ENCODE measurements around the gene EPHB2.

The EPHB2 gene

DNA sequence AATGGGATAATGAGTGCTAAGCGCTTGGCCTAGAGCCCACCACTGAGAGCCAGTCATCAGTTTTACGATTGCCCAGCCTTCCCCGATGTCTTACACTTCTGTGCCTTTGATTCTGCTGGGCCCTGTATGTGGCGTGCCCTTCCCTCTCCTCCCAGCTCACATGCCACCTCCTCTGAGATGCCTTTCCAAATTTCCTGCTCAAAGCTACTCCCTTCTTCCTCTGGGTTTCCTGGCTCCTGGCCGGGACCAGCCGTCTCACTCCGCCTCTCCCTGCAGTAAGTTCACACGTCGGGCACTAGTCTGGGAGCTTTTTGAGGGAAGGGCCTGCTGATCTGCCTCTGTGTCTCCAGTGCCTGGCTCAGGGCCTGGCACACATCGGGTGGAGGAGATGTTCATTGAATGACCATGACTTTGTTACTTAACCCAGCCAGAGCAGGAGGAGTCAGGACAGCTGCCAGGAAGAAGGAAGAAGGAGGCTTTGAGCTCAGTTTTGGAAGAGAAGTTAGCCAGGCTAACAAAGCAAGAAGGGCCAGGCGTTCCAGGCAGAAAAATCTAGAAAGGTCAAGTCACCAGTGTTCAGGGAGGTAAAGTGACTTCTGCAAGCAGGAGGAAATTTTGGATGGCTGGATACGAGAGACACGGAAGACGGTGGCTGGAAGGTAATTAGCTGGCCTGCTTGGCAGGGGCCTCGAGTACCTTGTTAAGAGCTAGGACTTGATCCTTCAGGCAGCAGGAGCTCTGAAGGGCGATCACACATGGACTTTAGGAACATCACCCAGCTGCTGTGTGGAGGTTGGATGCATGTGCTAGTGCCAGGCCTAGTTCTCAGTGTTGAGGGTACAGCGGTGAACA lies 63.6 kb downstream of the EPHB2 start:
- no peak for TF ChIP-seq JUND (IDR thresholded peaks at IDR 0.05; ENCODE audit: low read depth)
- in situ Hi-C loops (cut with HindIII; ENCODE audit: low pct_unique_long_range_greater_than_20kb, low sequenced_read_pairs), result no loop called here
- no peak for DNase-seq (ENCODE audit: low read depth in 1 of 2, low spot score in 1 of 2)

DNA sequence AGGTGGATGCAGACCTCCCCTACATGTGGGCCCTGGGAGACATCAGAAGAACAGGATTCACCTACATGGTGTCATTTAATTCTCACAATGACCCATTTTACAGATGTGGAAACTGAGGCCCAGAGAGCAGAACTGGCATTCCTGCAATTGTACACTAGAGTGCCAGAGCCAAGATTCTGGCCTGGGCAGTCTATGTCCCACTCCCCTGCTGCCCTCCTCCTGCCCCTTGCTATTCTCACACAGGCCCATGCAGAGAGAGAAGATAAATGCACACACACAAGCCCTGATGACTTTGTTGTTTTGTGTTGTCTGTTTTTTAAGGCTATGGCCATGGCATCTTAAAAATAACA lies 64.2 kb downstream of the EPHB2 start:
- DNase-seq (ENCODE audit: low read depth in 1 of 2, low spot score in 1 of 2), result no peak
- in situ Hi-C loops (cut with HindIII; ENCODE audit: low pct_unique_long_range_greater_than_20kb, low sequenced_read_pairs), result no loop called here
- no peak for TF ChIP-seq JUND (IDR thresholded peaks at IDR 0.05; ENCODE audit: low read depth)

DNA sequence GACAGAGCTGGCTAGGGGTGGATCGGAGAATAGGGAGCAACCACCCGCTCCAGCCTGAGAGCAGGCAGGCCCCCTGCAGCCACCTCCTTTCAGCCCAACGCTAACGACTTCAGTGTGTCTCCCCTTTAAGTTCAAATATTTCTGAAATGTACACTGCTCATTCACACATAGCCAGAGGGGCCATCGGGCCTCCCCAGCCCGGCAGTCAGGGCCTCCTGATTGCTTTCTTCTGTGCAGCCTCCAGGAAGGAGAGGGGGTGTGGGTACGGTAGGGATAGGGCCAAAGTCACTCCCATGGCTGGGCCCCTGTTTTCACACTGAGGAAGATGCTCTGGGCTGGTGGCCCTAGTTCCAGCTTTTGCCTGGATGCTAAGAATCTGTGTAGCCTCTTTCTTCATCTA lies 64.8 kb downstream of the EPHB2 start:
- in situ Hi-C loops (cut with HindIII; ENCODE audit: low pct_unique_long_range_greater_than_20kb, low sequenced_read_pairs), result no loop called here
- TF ChIP-seq JUND (IDR thresholded peaks at IDR 0.05; ENCODE audit: low read depth), result no peak

DNA sequence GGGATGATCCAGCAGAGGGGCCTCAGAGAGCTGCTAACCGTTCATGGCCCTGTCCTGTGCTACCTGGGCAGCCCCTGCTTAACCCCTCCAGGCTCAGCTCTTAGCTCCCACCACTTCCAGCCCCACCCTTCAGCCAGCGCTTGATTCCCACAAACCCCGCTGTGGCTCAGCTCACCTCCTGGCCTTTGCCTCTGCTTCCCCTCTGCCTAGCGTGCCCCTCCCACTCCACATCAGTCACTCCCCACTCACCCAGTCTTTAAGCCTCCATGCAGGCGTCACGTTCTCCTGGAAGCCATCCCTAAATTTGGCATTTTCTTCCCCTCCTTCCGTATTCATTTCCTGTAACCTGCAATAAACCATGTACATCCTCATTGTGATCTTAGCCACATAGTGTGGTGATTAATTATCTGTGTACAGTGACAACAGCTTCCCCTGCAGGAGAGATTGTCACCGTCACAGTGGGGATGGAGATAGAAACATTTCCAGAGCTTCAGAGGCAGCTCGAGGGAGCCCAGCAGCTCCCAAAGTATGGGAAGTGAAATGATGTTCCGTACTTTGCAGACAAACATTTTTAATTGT lies 65.5 kb downstream of the EPHB2 start:
- in situ Hi-C loops (cut with HindIII; ENCODE audit: low pct_unique_long_range_greater_than_20kb, low sequenced_read_pairs), result no loop called here
- DNase-seq (ENCODE audit: low read depth in 1 of 2, low spot score in 1 of 2), result no peak
- TF ChIP-seq JUND (IDR thresholded peaks at IDR 0.05; ENCODE audit: low read depth), result no peak

More for the DNA sequence above, 64.8 kb downstream of the EPHB2 start:
- DNase-seq (ENCODE audit: low read depth in 1 of 2, low spot score in 1 of 2), result no peak

DNA sequence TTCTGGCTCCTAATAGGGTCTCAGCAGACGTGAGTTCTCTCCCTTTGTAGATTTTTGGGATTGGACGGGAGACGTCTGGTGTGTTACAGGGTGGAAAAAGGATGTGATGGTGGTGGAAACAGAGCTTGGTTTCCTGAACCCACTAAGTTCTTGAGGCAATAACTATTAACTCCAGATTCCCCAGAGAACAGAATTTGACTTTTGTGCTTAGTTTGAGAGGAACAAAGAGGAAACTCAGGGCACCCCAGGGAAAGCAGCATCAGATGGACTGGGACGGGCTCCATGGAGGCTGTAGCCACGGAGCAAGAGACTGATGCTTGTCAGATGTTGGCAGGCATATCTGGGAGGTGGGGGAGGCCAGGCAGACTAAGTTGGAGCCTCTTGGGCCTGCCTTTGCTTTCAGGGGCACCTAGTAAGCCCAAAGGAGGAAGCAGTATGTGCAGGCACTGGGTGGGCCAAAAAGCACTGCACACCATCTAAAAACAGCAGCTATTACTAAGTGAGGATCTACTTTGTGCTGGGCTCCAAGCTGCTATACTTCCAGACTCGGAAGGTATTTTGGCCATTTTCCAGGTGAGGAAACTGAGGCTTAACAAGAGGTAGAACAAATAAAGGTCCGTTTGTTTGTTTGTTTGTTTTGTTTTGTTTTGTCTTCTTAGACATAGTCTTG lies 66.9 kb downstream of the EPHB2 start:
- no peak for DNase-seq (ENCODE audit: low read depth in 1 of 2, low spot score in 1 of 2)
- TF ChIP-seq JUND (IDR thresholded peaks at IDR 0.05; ENCODE audit: low read depth), result no peak
- in situ Hi-C loops (cut with HindIII; ENCODE audit: low pct_unique_long_range_greater_than_20kb, low sequenced_read_pairs), result no loop called here

DNA sequence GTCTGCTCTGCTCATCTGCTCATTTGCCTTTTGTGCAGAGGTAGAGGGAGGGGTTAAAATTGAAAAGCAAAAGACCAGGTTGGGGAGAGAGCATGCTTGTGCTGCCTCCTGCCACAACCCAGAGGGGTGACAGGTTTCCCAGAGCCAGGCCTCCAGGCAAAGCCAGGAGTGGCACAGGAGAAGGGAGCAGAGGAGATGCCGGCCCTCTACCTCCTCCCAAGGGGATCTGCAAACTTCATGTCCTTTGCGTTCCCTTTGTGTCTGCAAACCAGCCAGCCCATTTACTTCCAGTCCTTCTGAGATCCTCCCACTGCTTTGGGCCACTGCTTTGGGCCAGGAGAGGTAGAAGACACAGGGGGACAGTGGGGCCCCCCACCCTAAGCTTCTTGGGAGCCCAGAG lies 67.8 kb downstream of the EPHB2 start:
- in situ Hi-C loops (cut with HindIII; ENCODE audit: low pct_unique_long_range_greater_than_20kb, low sequenced_read_pairs), result no loop called here
- TF ChIP-seq JUND (IDR thresholded peaks at IDR 0.05; ENCODE audit: low read depth), result no peak
- no peak for DNase-seq (ENCODE audit: low read depth in 1 of 2, low spot score in 1 of 2)

DNA sequence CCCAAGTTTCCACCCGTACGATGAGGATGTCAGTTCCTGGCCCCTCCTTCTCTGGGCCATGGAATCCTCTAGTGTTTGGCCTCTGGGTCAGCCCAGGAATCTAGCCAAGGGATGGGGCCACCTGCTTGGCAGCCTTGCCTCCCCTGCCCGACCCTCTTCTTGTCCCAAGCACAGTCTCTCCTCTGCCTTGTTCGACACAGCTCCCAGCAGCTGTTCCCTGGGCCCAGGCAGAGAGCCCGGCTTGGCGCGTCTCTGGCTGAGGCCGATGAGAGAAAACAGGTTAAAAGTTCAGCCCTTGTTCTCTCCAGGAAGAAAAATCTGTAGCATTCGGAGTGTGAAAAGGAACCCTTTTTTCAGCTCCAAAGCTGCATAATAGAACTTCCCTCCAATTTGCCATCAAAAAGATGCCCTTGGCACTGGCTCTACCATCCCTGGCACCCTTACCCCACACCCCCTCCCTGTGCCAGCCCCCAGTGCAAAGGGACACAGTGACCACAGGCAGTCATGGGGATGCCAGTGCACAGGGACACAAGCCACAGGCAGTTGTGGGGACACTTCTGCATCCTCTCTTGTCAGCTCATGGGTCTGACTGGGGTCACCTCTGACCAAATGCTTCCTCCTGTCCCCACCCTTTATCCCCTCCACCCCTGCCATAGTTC lies 68.4 kb downstream of the EPHB2 start:
- in situ Hi-C loops (cut with HindIII; ENCODE audit: low pct_unique_long_range_greater_than_20kb, low sequenced_read_pairs), result no loop called here
- DNase-seq (ENCODE audit: low read depth in 1 of 2, low spot score in 1 of 2), result no peak
- no peak for TF ChIP-seq JUND (IDR thresholded peaks at IDR 0.05; ENCODE audit: low read depth)

DNA sequence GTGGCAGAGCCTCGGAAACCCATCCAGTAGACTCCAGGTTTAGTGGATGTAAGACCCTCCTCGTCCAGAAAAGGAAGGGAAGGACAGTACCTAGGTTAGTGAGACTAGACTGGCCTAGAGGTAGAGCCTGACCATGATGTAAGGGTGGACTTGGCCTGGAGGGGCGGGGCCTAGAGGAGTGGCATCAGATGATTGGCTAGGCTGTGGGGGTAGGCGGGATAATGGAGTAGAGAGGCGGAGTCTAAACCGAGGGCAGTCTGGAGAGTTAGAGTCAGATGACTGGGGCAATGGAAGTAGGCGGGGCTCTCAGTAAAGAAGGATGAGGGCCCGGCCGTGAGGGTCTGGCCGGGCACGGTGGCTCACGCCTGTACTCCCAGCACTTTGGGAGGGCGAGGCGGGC lies 70.1 kb downstream of the EPHB2 start:
- in situ Hi-C loops (cut with HindIII; ENCODE audit: low pct_unique_long_range_greater_than_20kb, low sequenced_read_pairs), result no loop called here

DNA sequence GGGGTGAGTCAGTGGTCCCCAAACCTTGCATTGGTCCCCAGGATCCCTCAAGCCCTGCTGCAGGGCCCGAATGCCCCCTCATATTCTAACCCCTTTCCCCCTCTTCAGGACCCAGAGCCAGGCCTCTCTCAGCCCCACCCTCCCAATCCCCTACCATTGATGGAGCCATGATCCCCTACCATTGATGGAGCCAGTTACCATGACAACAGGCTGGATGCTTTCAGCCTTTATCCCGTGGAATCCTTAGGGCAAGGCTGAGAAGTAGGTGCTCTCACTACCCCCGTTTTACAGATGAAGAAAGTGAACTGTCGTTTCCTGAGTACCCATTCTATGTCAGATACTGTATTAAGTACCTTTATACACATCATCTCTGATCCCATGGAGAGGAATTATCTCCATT lies 70.8 kb downstream of the EPHB2 start:
- in situ Hi-C loops (cut with HindIII; ENCODE audit: low pct_unique_long_range_greater_than_20kb, low sequenced_read_pairs), result no loop called here
- TF ChIP-seq JUND (IDR thresholded peaks at IDR 0.05; ENCODE audit: low read depth), result no peak
- no peak for DNase-seq (ENCODE audit: low read depth in 1 of 2, low spot score in 1 of 2)

More for the DNA sequence above, 70.1 kb downstream of the EPHB2 start:
- DNase-seq (ENCODE audit: low read depth in 1 of 2, low spot score in 1 of 2), result peak; percentile 38 to 85
- no peak for TF ChIP-seq JUND (IDR thresholded peaks at IDR 0.05; ENCODE audit: low read depth)

DNA sequence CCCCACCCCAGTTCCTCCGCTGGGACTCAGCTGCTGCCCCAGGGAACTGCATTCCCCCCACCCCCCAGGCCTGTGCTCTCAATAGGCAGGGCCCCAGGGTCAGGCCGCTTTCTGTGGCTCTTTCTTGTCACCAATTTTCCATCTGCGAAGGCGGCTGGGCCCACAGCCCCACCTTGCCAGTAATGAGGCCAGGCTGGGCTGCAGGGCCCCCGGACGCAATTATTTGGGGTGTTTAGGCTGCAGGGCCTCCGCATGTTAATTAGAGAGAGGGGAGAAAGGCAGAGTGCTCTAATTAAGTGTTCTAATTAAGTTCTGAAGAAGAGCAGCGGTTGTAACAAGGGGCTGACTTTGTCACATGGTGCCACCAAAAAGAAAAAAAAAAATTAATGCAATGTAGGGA lies 71.8 kb downstream of the EPHB2 start:
- in situ Hi-C loops (cut with HindIII; ENCODE audit: low pct_unique_long_range_greater_than_20kb, low sequenced_read_pairs), result no loop called here
- DNase-seq (ENCODE audit: low read depth in 1 of 2, low spot score in 1 of 2), result no peak
- no peak for TF ChIP-seq JUND (IDR thresholded peaks at IDR 0.05; ENCODE audit: low read depth)

DNA sequence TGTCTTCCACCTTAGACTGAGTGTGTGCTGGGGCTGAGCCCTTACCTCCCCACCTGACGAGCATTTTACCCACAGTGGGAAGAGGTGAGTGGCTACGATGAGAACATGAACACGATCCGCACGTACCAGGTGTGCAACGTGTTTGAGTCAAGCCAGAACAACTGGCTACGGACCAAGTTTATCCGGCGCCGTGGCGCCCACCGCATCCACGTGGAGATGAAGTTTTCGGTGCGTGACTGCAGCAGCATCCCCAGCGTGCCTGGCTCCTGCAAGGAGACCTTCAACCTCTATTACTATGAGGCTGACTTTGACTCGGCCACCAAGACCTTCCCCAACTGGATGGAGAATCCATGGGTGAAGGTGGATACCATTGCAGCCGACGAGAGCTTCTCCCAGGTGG lies 73.7 kb downstream of the EPHB2 start:
- TF ChIP-seq JUND (IDR thresholded peaks at IDR 0.05; ENCODE audit: low read depth), result no peak
- in situ Hi-C loops (cut with HindIII; ENCODE audit: low pct_unique_long_range_greater_than_20kb, low sequenced_read_pairs), result no loop called here
- no peak for DNase-seq (ENCODE audit: low read depth in 1 of 2, low spot score in 1 of 2)

DNA sequence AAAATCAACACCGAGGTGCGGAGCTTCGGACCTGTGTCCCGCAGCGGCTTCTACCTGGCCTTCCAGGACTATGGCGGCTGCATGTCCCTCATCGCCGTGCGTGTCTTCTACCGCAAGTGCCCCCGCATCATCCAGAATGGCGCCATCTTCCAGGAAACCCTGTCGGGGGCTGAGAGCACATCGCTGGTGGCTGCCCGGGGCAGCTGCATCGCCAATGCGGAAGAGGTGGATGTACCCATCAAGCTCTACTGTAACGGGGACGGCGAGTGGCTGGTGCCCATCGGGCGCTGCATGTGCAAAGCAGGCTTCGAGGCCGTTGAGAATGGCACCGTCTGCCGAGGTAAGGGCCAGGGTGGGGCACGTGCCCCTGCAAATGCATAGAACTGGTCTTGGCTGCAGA lies 74.1 kb downstream of the EPHB2 start:
- DNase-seq (ENCODE audit: low read depth in 1 of 2, low spot score in 1 of 2), result no peak
- TF ChIP-seq JUND (IDR thresholded peaks at IDR 0.05; ENCODE audit: low read depth), result no peak
- in situ Hi-C loops (cut with HindIII; ENCODE audit: low pct_unique_long_range_greater_than_20kb, low sequenced_read_pairs), result no loop called here

DNA sequence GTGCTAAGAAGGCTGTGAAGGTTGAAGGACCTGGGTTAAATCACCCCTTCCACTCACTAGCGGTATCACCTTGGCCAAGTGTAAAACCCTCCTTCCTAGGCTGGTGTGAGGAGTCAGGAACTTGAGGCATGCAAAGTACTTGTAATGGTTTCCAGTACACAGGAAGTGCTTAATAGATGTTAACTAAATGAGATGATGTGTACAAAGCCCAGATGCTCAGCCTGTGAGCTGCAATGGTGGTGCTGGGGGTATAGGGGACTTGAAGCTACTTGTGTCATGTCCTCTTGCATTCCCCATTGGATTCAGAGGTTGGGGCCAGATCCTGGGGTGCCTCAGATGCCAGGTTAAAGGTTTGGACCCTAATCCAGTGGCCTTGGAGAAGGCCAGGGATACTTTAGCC lies 75.5 kb downstream of the EPHB2 start:
- no peak for DNase-seq (ENCODE audit: low read depth in 1 of 2, low spot score in 1 of 2)
- no peak for TF ChIP-seq JUND (IDR thresholded peaks at IDR 0.05; ENCODE audit: low read depth)
- in situ Hi-C loops (cut with HindIII; ENCODE audit: low pct_unique_long_range_greater_than_20kb, low sequenced_read_pairs), result no loop called here
